H1 (cell line): ENCODE results near the gene MT4. TPM values are rescaled to one million over a fixed set of nuclear protein-coding genes. Genes with fewer than 3 reads are reported as not detected.

Experiments used
- ASH2L ChIP-seq: fragments of 200-600, 300-600 bp; sonication (generic); IDR thresholded peaks from one replicate; pipeline ENCODE4 v1.7.1; 2017; ENCODE audit warnings: low read length
- CBX5 ChIP-seq: fragments of 300-800, 300-1000 bp; sonication (generic); IDR thresholded peaks from 2 replicates; pipeline ENCODE4 v1.7.1; 2016; ENCODE audit warnings: antibody characterized with exemption, low read length, low read depth
- CHD2 ChIP-seq: IDR thresholded peaks from 2 replicates; pipeline ENCODE4 v1.6.1; 2012; ENCODE audit warnings: low read length, improper control_type of control experiment
- CTBP2 ChIP-seq: IDR thresholded peaks from 2 replicates; pipeline ENCODE4 v1.7.0; 2011; ENCODE audit warnings: borderline replicate concordance, mild to moderate bottlenecking, moderate library complexity, mixed read lengths, low read length; ENCODE audit not compliant: insufficient read depth, insufficient read length
- POLR2A ChIP-seq, 2 experiments: IDR thresholded peaks; 1 replicate in 1 of 2; 2 replicates in 1 of 2; pipeline ENCODE4 v1.6.1; 2011; ENCODE audit warnings: low read depth in 2 of 2, low read length in 2 of 2, mild to moderate bottlenecking in 2 of 2; ENCODE audit errors: control extremely low read depth in 1 of 2
- ZNF274 ChIP-seq: IDR thresholded peaks from 2 replicates; pipeline ENCODE4 v1.7.0; 2012; ENCODE audit warnings: low read length, borderline replicate concordance; ENCODE audit errors: extremely low read depth
- polyA plus RNA-seq, 7 experiments: library from polyadenylated mRNA; depleted of rRNA in 3 of 7; stranded (reverse) in 5 of 7; unstranded in 2 of 7; fragments of >200 nt in 5 of 7; fragments of 200-250 nt in 2 of 7; gene quantifications; 1 replicate in 5 of 7; 2 replicates in 1 of 7; 4 replicates in 1 of 7; pipeline versions ENCODE4 v1.2.1 to v1.2.3, GENCODE V29; 2011 to 2013; ENCODE audit warnings: missing spikeins in 2 of 7, mixed read lengths in 2 of 7
- total RNA-seq: library from RNA; stranded (reverse); fragmentation: NEBNext Ultra II Directional; extraction: Animal tissue kit (Norgen Biotek cat#: 25700); gene quantifications from 2 replicates; pipeline ENCODE4 v1.2.1, GENCODE V29; 2021

MT4 gene
- total and polyA plus RNA-seq, 2 of the 8 experiments (the other 6 are each of a cell fraction or from before 2014, with no cell fraction given), result not detected

DNA sequence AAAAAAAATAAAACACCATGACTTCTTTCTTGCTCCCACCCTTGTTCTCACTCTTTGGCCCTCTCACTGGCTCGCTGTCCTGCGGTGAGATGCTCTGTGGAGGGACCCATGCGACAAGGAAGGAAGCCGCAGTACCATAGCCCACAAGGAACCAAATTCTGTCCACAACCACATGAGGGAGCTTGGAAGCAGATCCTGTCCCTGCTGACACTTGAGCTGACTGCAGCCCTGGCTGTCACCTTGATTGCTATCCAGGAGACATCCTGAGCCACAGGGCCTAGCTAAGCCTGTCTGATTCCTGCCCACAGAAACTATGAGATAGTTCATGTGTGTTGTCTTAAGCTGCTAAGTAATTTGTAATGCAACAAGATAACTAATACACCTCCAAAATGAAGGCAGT, 38.7 kb downstream of the MT4 start (continued):
- TF ChIP-seq ASH2L, result no peak
- no peak for TF ChIP-seq CTBP2
- TF ChIP-seq POLR2A (IDR thresholded peaks at IDR 0.05; ENCODE audit: control extremely low read depth in 1 of 2, low read depth in 2 of 2, low read length in 2 of 2), result no peak
- no peak for TF ChIP-seq CBX5
- no peak for TF ChIP-seq CHD2
- no peak for TF ChIP-seq ZNF274
